ENCODE data around the gene DYNLRB2.

- no peak for TF ChIP-seq CTCF (IDR thresholded peaks at IDR 0.05)
- TF ChIP-seq POLR2A (IDR thresholded peaks at IDR 0.05): no peak
Measured at GRCh38 chr16:80585764-80586163, 45.0 kb downstream of the DYNLRB2 start.
